Measurements from ENCODE around the gene FRMD3. TPM values are rescaled to one million over a fixed set of nuclear protein-coding genes. Genes with fewer than 3 reads are reported as not detected.

FRMD3 gene
- total RNA-seq, 1 experiment from 2014 or later = 0.55 TPM

- Histone ChIP-seq H3K27ac (ENCODE audit: insufficient read length, low read depth, low read length) (no peak overlapping the region), H4K20me1 (ENCODE audit: control insufficient read depth, insufficient read depth, insufficient read length) (no peaks in the 10 kb centered on the region), H3K4me1 (ENCODE audit: insufficient read depth, low read length) (no peaks in the 10 kb centered on the region), H4K91ac (ENCODE audit: insufficient read length, low read depth, low read length) (no peak overlapping the region), H3K27me3 (ENCODE audit: insufficient read depth, low read length) (no peaks in the 10 kb centered on the region), H2BK5ac (ENCODE audit: insufficient read length, low read length) (no peak overlapping the region), H2BK12ac (ENCODE audit: insufficient read length, low read depth, low read length) (no peak overlapping the region), H4K5ac (ENCODE audit: insufficient read length, low read depth, low read length) (no peak overlapping the region), H2AFZ (ENCODE audit: low read length) (no peak overlapping the region), H3K79me2 (ENCODE audit: insufficient read depth, low read length) (no peaks in the 10 kb centered on the region), H3K18ac (ENCODE audit: insufficient read length, low read depth, low read length) (no peak overlapping the region), H3T11ph (ENCODE audit: low read length) (no peak overlapping the region), H2BK20ac (ENCODE audit: low read depth, low read length, poor library complexity, severe bottlenecking) (no peak overlapping the region), H3K79me1 (ENCODE audit: insufficient read depth, low read depth, low read length, poor library complexity, severe bottlenecking) (no peaks in the 10 kb centered on the region), H3K23me2 (ENCODE audit: insufficient read length, low read depth, low read length, poor library complexity, severe bottlenecking) (no peaks in the 10 kb centered on the region), H2AK5ac (ENCODE audit: insufficient read length, low read length) (no peak overlapping the region), H3K23ac (ENCODE audit: insufficient read length, low read depth, low read length) (no peak overlapping the region), H2BK120ac (ENCODE audit: low read depth, low read length, poor library complexity, severe bottlenecking) (no peak overlapping the region), H3K56ac (ENCODE audit: insufficient read length, low read depth, low read length) (no peak overlapping the region), H3K4ac (ENCODE audit: low read depth, low read length) (no peak overlapping the region), H4K8ac (replicated peaks; ENCODE audit: insufficient read length, low read depth, low read length) (no peak overlapping the region), H3K9me3 (ENCODE audit: control insufficient read depth, low read depth, low read length) (no peaks in the 10 kb centered on the region), H3K14ac (ENCODE audit: insufficient read depth, low read length) (no peak overlapping the region), H2BK15ac (ENCODE audit: low read depth, low read length) (no peak overlapping the region), H3K4me2 (ENCODE audit: insufficient read depth, insufficient read length, low read length) (no peak overlapping the region), H3K9ac (ENCODE audit: extremely low read depth, insufficient read length, low read length) (no peak overlapping the region)
- Mint-ChIP-seq H3K4me1 (peaks cover 4% of the 10 kb centered on the region in 2 experiments), H3K36me3 (ENCODE audit: insufficient read depth in 1 of 3, low read depth in 3 of 3) (no peaks in the 10 kb centered on the region), H3K27ac (no peak overlapping the region), H3K4me3 (no peak overlapping the region), H3K27me3 (ENCODE audit: low read depth) (peaks cover 6% of the 10 kb centered on the region), H3K9me3 (no peaks in the 10 kb centered on the region)
- TF ChIP-seq, protein P1, sequence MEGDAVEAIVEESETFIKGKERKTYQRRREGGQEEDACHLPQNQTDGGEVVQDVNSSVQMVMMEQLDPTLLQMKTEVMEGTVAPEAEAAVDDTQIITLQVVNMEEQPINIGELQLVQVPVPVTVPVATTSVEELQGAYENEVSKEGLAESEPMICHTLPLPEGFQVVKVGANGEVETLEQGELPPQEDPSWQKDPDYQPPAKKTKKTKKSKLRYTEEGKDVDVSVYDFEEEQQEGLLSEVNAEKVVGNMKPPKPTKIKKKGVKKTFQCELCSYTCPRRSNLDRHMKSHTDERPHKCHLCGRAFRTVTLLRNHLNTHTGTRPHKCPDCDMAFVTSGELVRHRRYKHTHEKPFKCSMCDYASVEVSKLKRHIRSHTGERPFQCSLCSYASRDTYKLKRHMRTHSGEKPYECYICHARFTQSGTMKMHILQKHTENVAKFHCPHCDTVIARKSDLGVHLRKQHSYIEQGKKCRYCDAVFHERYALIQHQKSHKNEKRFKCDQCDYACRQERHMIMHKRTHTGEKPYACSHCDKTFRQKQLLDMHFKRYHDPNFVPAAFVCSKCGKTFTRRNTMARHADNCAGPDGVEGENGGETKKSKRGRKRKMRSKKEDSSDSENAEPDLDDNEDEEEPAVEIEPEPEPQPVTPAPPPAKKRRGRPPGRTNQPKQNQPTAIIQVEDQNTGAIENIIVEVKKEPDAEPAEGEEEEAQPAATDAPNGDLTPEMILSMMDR (conservative IDR thresholded peaks at IDR 0.05) = no peak
- no CpG with 5 or more reads among the region's 6 CpGs for WGBS (ENCODE audit: extremely low coverage, insufficient read length, low lambda C conversion rate)
- DNase-seq = no peak
These were observed 238.6 kb downstream of the FRMD3 start for GRCh38 chr9:83299571-83299970.

Measured in H9 (cell line).